PC-3 (cell line): Measurements from ENCODE around the gene TSPAN33. TPM values are rescaled to one million over a fixed set of nuclear protein-coding genes. Genes with fewer than 3 reads are reported as not detected.

Experiments
- ATAC-seq: fragments of 200-7000 bp; cut with Tn5 transposase; 2 replicates; pipeline ENCODE4 v1.9.1; 2020; ENCODE audit warnings: mild to moderate bottlenecking, moderate library complexity
- BruUV-seq: library from RNA; stranded (reverse); fragments of 400-500 nt; replicated peaks from 2 replicates; lab custom pipeline; 2021; lab: Mats Ljungman, UMichigan
- CTCF ChIA-PET: fragments of 300-600 bp; sonication (Branson Sonifier 250); formaldehyde crosslinking; loops from one replicate; lab custom pipeline; 2022; ENCODE audit warnings: antibody characterized with exemption; lab: Charles Lee
- POLR2A ChIA-PET: fragments of 300-600 bp; sonication (Branson Sonifier 250); formaldehyde crosslinking; loops from one replicate; lab custom pipeline; 2022; ENCODE audit warnings: antibody characterized with exemption; ENCODE audit not compliant: unreplicated experiment; lab: Charles Lee
- DNase-seq: peaks from one replicate; pipeline ENCODE4 v3.0.0-alpha.2; 2015
- H2AFZ ChIP-seq: fragments of 300-600 bp; sonication (generic); 2 replicates; pipeline ENCODE4 v1.6.0; 2016; ENCODE audit warnings: antibody characterized with exemption, low read length
- H3F3A ChIP-seq: fragments of 300-600 bp; sonication (generic); one replicate; pipeline ENCODE4 v1.6.0; 2017; ENCODE audit warnings: antibody characterized with exemption, low read length, control low read depth, mild to moderate bottlenecking; ENCODE audit not compliant: unreplicated experiment
- H3K27ac ChIP-seq: fragments of 300-600 bp; sonication (generic); 2 replicates; pipeline ENCODE4 v1.5.1; 2016; ENCODE audit warnings: mild to moderate bottlenecking, low read length
- H3K27me3 ChIP-seq: fragments of 300-600 bp; sonication (generic); 2 replicates; pipeline ENCODE4 v1.6.1; 2016; ENCODE audit warnings: low read length, mixed read lengths
- H3K36me3 ChIP-seq: fragments of 300-600 bp; sonication (generic); 2 replicates; pipeline ENCODE4 v1.6.1; 2016; ENCODE audit warnings: low read depth, mixed run types, low read length, mixed read lengths
- H3K4me1 ChIP-seq: fragments of 300-600 bp; sonication (generic); 2 replicates; pipeline ENCODE4 v1.5.1; 2016; ENCODE audit warnings: low read length; ENCODE audit not compliant: insufficient read depth
- H3K4me2 ChIP-seq: fragments of 300-600 bp; sonication (generic); 2 replicates; pipeline ENCODE4 v1.6.0; 2016; ENCODE audit warnings: low read length
- H3K4me3 ChIP-seq: fragments of 300-600 bp; sonication (generic); 2 replicates; pipeline ENCODE4 v1.5.1; 2016; ENCODE audit warnings: mild to moderate bottlenecking, low read length, mixed read lengths
- H3K79me2 ChIP-seq: fragments of 300-600 bp; sonication (generic); 2 replicates; pipeline ENCODE4 v1.6.1; 2017; ENCODE audit warnings: low read length, mixed read lengths
- H3K9ac ChIP-seq: fragments of 300-600 bp; sonication (generic); 2 replicates; pipeline ENCODE4 v1.6.0; 2016; ENCODE audit warnings: mild to moderate bottlenecking, low read length
- H3K9me2 ChIP-seq: fragments of 300-600 bp; sonication (generic); replicated peaks from 2 replicates; pipeline ENCODE4 v1.6.1; 2016; ENCODE audit warnings: mixed run types, low read length, mixed read lengths
- H3K9me3 ChIP-seq: fragments of 300-600 bp; sonication (generic); 2 replicates; pipeline ENCODE4 v1.6.1; 2016; ENCODE audit warnings: low read length, mixed read lengths
- H4K20me1 ChIP-seq: fragments of 300-600 bp; sonication (generic); 2 replicates; pipeline ENCODE4 v1.6.1; 2016; ENCODE audit warnings: low read length, mixed read lengths
- EZH2 ChIP-seq: fragments of 300-600 bp; sonication (generic); IDR thresholded peaks from one replicate; pipeline ENCODE4 v1.6.1; 2017; ENCODE audit warnings: antibody characterized with exemption, mild to moderate bottlenecking, low read length; ENCODE audit not compliant: unreplicated experiment
- EZH2phosphoT487 ChIP-seq: fragments of 300-600 bp; sonication (generic); IDR thresholded peaks from 2 replicates; pipeline ENCODE4 v1.6.1; 2018; ENCODE audit warnings: mild to moderate bottlenecking, antibody characterized with exemption, low read length, borderline replicate concordance
- intact Hi-C: fragments of 100-400 bp; cut with micrococcal nuclease; formaldehyde crosslinking; loops from 2 replicates; pipeline ENCODE4 v1.9.0; 2023
- total RNA-seq: library from RNA; depleted of rRNA; stranded (reverse); fragments of >200 nt; gene quantifications from 2 replicates; pipeline ENCODE4 v1.2.3, GENCODE V29; 2014
- TF ChIP-seq, protein P1 (sequence below): fragments of 300-600 bp; sonication (generic); conservative IDR thresholded peaks from 2 replicates; pipeline ENCODE4 v1.5.1; 2017; ENCODE audit warnings: antibody characterized with exemption, low read depth, mild to moderate bottlenecking, low read length

The TSPAN33 gene
- total RNA-seq, 1 experiment from 2014 or later, result 23.7 TPM

DNA sequence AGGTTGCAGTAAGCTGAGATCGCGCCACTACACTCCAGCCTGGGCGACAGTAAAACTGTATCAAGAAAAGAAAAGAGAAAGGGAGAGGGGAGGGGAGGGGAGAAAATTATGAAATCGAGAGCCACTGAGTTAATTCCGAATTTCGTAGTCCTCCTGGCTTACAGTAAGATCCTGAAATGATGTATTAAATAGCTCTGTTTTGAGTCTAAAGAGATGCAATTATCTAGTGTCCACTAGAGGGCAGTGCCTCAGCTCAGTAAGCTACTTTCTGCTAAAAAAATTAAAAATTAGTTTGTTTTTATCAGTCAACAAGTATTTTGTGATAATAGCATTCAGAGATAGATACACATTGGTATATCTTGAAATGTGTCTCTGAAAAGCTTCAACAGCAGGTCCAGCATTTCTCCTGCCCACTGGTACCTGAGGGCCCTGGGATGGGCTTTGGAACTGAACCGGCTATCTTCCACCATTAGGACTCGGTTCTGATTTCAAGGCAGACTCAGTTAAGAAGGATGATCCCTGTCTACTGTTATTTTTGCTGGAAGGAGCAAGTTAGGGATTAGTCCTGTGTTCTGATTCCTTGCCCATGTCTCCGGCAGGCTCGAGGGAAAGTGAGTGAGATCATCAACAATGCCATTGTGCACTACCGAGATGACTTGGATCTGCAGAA, 19.5 kb downstream of the TSPAN33 start:
- ChIA-PET POLR2A (no interaction called here), CTCF (interaction anchor here (0.5 to 1.4 kb wide), 23 partner anchors 9 to 645 kb away, joined by 3 to 26 read pairs (median 4); partner anchors contain the start of genes AHCYL2, SMKR1, SMO and STRIP2)
- no peak overlapping the region for H3K27ac ChIP-seq
- H3K4me2 ChIP-seq, result no peak overlapping the region
- TF ChIP-seq EZH2 (no peak), EZH2phosphoT487 (no peak)
- TF ChIP-seq, protein P1, sequence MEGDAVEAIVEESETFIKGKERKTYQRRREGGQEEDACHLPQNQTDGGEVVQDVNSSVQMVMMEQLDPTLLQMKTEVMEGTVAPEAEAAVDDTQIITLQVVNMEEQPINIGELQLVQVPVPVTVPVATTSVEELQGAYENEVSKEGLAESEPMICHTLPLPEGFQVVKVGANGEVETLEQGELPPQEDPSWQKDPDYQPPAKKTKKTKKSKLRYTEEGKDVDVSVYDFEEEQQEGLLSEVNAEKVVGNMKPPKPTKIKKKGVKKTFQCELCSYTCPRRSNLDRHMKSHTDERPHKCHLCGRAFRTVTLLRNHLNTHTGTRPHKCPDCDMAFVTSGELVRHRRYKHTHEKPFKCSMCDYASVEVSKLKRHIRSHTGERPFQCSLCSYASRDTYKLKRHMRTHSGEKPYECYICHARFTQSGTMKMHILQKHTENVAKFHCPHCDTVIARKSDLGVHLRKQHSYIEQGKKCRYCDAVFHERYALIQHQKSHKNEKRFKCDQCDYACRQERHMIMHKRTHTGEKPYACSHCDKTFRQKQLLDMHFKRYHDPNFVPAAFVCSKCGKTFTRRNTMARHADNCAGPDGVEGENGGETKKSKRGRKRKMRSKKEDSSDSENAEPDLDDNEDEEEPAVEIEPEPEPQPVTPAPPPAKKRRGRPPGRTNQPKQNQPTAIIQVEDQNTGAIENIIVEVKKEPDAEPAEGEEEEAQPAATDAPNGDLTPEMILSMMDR, result peak; percentile 92
- no peaks in the 10 kb centered on the region for H3K27me3 ChIP-seq
- intact Hi-C loops, result loop anchor here (1.0 kb wide), 1 partner anchor 46 kb away; no protein-coding TSS in a partner anchor
- DNase-seq, result peak; percentile 61
- H3K9me2 ChIP-seq, result no peaks in the 10 kb centered on the region
- H3K4me1 ChIP-seq, result no peaks in the 10 kb centered on the region
- no peak overlapping the region for H3K9ac ChIP-seq
- no TSS peak for BruUV-seq
- H2AFZ ChIP-seq, result no peak overlapping the region
- no peaks in the 10 kb centered on the region for H3K36me3 ChIP-seq
- no peaks in the 10 kb centered on the region for H3K9me3 ChIP-seq
- no peaks in the 10 kb centered on the region for H3F3A ChIP-seq
- H4K20me1 ChIP-seq, result no peaks in the 10 kb centered on the region
- no peaks in the 10 kb centered on the region for H3K79me2 ChIP-seq
- no peak overlapping the region for H3K4me3 ChIP-seq
- ATAC-seq, result peak; percentile 69

DNA sequence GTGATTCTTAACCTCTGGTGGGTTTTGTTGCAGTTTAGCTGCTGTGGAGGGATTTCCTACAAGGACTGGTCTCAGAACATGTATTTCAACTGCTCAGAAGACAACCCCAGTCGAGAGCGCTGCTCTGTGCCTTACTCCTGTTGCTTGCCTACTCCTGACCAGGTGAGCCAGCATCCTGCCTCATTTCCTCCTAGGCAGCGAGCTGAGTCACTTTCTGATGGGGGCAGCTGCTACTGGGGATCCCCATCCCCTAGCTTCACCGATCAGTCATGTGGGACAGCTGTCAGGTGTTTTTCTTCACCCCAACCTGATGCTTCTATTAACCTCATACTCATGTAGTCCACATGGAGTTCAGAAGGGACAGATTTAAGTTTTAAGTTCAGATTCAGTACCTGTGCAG, 22.2 kb downstream of the TSPAN33 start:
- no peaks in the 10 kb centered on the region for H3K9me2 ChIP-seq
- no peak for ATAC-seq
- CTCF ChIA-PET, result interaction anchor here (0.6 kb wide), 1 partner anchor 428 kb away, joined by 3 read pairs; no protein-coding TSS in a partner anchor
- H3K27me3 ChIP-seq, result no peaks in the 10 kb centered on the region
- no peak overlapping the region for H3K4me3 ChIP-seq
- intact Hi-C loops, result no loop called here
- H3K9me3 ChIP-seq, result no peaks in the 10 kb centered on the region
- no peaks in the 10 kb centered on the region for H3K79me2 ChIP-seq
- POLR2A ChIA-PET, result no interaction called here
- no peak overlapping the region for H3K4me2 ChIP-seq
- H2AFZ ChIP-seq, result no peak overlapping the region
- no TSS peak for BruUV-seq
- H3K27ac ChIP-seq, result no peak overlapping the region
- no peak for DNase-seq
- no peak for TF ChIP-seq EZH2phosphoT487
- TF ChIP-seq EZH2, result no peak
- TF ChIP-seq, protein P1, result no peak
- H3F3A ChIP-seq, result no peaks in the 10 kb centered on the region
- H3K36me3 ChIP-seq, result no peaks in the 10 kb centered on the region
- H3K4me1 ChIP-seq, result no peaks in the 10 kb centered on the region
- H3K9ac ChIP-seq, result no peak overlapping the region
- no peaks in the 10 kb centered on the region for H4K20me1 ChIP-seq

DNA sequence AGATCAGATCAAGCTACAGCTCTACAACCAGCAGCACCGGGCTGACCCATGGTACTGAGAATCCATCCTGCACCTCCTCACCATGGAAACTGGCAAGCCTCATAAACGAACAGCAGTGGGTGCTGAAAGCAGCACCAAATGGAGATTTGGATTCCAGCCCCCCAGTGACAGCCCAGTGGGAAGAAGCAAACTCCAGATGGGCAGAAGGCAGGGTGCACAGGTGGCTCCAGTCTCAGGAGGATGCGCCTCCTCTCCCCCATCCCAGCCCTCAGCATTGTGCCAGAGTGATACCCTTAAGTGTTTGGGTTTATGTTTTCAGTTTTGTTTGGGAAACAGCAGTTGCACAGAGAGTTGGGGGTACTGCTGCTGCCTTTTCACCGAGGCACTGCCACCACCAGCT, 23.3 kb downstream of the TSPAN33 start:
- Histone ChIP-seq H3K27me3 (no peaks in the 10 kb centered on the region), H3K4me2 (no peak overlapping the region), H3F3A (no peaks in the 10 kb centered on the region), H3K4me3 (no peak overlapping the region), H3K9ac (no peak overlapping the region), H3K79me2 (no peaks in the 10 kb centered on the region), H3K27ac (no peak overlapping the region), H3K9me3 (no peaks in the 10 kb centered on the region), H3K9me2 (no peaks in the 10 kb centered on the region), H3K36me3 (no peaks in the 10 kb centered on the region), H4K20me1 (no peaks in the 10 kb centered on the region), H2AFZ (no peak overlapping the region), H3K4me1 (no peaks in the 10 kb centered on the region)
- ChIA-PET POLR2A (no interaction called here), CTCF (no interaction called here)
- no peak for DNase-seq
- intact Hi-C loops, result no loop called here
- ATAC-seq, result no peak
- no TSS peak for BruUV-seq
- TF ChIP-seq, protein P1, result no peak
- no peak for TF ChIP-seq EZH2phosphoT487
- no peak for TF ChIP-seq EZH2
